Raji (cell line): ENCODE results near the gene C12orf43.

Experiments used
- POLR2A ChIP-seq: IDR thresholded peaks from 2 replicates; pipeline ENCODE4 v1.6.1; 2011; ENCODE audit warnings: low read depth, low read length, control low read depth; ENCODE audit not compliant: insufficient read depth

C12orf43 gene

GRCh38 chr12:120977531-120978295, 38.6 kb downstream of the C12orf43 start:
- no peak for TF ChIP-seq POLR2A

GRCh38 chr12:120972870-120973543, 43.3 kb downstream of the C12orf43 start:
- no peak for TF ChIP-seq POLR2A

GRCh38 chr12:120971299-120972180, 44.7 kb downstream of the C12orf43 start:
- no peak for TF ChIP-seq POLR2A

GRCh38 chr12:120970310-120970709, 46.0 kb downstream of the C12orf43 start:
- no peak for TF ChIP-seq POLR2A

- TF ChIP-seq POLR2A, result no peak
These were observed 50.7 kb downstream of the C12orf43 start for GRCh38 chr12:120965534-120966091.

- no peak for TF ChIP-seq POLR2A
These were observed 52.0 kb downstream of the C12orf43 start for GRCh38 chr12:120964298-120964697.

GRCh38 chr12:120962532-120963020, 53.7 kb downstream of the C12orf43 start:
- no peak for TF ChIP-seq POLR2A

- TF ChIP-seq POLR2A, result no peak
These were observed 54.4 kb downstream of the C12orf43 start for GRCh38 chr12:120961604-120962531.

- no peak for TF ChIP-seq POLR2A
These were observed 55.6 kb downstream of the C12orf43 start for GRCh38 chr12:120960657-120961056.

GRCh38 chr12:120959111-120959878, 57.0 kb downstream of the C12orf43 start:
- TF ChIP-seq POLR2A, result no peak

- no peak for TF ChIP-seq POLR2A
These were observed 59.5 kb downstream of the C12orf43 start for GRCh38 chr12:120956579-120957300.

GRCh38 chr12:120955232-120955631, 61.1 kb downstream of the C12orf43 start:
- no peak for TF ChIP-seq POLR2A

- no peak for TF ChIP-seq POLR2A
These were observed 65.5 kb downstream of the C12orf43 start for GRCh38 chr12:120950807-120951206.
